ENCODE results near the gene CCDC134. TPM values are rescaled to one million over a fixed set of nuclear protein-coding genes. Genes with fewer than 3 reads are reported as not detected.

The CCDC134 gene
- total RNA-seq, 1 experiment from 2014 or later = 17.0 TPM

DNA sequence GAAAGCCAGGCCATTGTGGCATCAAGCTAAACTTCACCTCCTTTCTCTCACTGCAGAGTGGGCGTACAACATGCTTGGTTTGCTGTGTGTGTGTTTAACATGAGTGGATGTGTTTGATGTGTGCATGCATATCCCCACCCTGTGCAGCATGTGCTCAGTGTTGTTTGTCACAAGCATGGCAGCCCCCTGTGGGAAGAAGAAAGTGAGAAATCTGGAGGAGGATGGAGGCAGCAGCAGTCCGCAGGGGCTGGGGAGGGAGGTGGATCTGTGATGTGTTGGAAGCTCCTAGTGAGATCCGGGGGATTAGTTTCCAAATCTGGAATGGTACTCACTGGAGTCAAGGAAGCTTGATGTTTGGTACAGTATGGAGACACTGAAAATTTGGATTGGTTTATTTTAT, 24.1 kb upstream of the CCDC134 start:
- H3K27me3 ChIP-seq (ENCODE audit: control insufficient read depth, insufficient read depth, low read length) = no peaks in the 10 kb centered on the region; the same call in 1 of the 2 replicates
- no peak overlapping the region for H3K4me3 ChIP-seq (ENCODE audit: insufficient read depth, low read depth, low read length)
- no peaks in the 10 kb centered on the region for H3K36me3 ChIP-seq (replicated peaks; ENCODE audit: control insufficient read depth, insufficient read depth, low read length)
- no peak for DNase-seq

DNA sequence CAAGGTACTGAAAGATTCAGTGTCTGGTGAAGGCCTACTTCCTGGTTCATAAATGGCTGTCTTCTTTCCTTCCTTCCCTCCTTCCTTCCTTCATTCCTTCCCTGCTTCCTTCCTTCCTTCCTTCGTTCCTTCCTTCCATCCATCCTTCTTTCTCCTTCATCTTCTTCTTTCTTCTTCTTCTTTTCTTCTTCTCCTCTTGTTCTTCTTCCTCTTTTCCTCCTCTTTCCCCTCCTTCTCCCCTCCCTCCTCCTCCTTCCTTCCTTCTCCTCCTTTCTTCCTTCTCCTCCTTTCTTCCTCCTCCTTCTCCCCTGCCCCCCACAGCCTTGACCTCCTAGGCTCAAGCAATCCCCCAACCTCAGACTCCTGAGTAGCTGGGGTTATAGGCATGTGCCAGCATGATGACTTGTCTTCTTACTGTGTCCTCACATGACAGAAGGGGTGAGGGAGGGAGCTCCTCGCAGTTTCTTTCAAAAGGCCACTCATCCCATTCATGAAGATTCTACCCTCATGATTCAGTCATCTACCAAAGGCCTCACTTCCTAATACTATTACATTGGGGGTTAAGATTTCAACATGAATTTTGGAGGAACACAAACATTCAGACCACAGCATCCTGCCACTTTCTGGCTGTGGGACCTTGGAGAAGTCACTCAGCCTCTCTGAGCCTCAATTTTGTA, 22.6 kb upstream of the CCDC134 start:
- Histone ChIP-seq H3K4me3 (ENCODE audit: insufficient read depth, low read depth, low read length) (no peak overlapping the region), H3K27me3 (ENCODE audit: control insufficient read depth, insufficient read depth, low read length) (no peaks in the 10 kb centered on the region; the same call in 1 of the 2 replicates), H3K36me3 (replicated peaks; ENCODE audit: control insufficient read depth, insufficient read depth, low read length) (no peaks in the 10 kb centered on the region)
- no peak for DNase-seq

DNA sequence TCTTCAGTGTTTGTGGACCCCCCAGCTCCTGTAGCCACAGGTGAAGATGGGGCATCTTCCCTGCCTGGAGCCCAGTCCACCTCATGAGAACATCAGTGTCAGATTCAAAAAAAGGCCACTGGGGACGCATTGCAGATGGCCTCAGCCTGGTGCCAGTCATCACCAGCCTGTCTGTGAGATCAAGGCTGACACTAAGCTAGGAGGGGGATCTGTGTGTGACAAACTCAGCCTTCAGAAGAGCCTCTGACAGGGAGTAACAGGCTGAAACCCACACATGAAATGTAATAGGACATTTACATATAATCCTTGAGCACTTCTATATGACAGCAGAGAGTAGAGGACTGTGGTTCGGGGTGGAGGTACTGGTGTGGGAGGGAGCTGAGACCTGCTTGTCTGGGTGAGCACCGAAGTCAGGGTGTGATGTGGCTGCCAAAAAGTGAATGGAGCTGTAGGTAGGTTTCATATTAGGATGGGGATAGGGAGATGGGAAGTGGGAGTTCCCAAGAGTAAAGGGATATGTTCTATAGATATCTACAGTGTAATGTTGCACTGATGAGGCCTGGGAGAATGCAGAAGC, 20.5 kb upstream of the CCDC134 start:
- DNase-seq = no peak
- Histone ChIP-seq H3K36me3 (replicated peaks; ENCODE audit: control insufficient read depth, insufficient read depth, low read length) (no peaks in the 10 kb centered on the region), H3K27me3 (ENCODE audit: control insufficient read depth, insufficient read depth, low read length) (no peaks in the 10 kb centered on the region; the same call in 1 of the 2 replicates), H3K4me3 (ENCODE audit: insufficient read depth, low read depth, low read length) (no peak overlapping the region)

GRCh38 chr22:41780746-41781505, 19.6 kb upstream of the CCDC134 start:
- Histone ChIP-seq H3K36me3 (replicated peaks; ENCODE audit: control insufficient read depth, insufficient read depth, low read length) (no peaks in the 10 kb centered on the region), H3K27me3 (ENCODE audit: control insufficient read depth, insufficient read depth, low read length) (no peaks in the 10 kb centered on the region; the same call in 1 of the 2 replicates), H3K4me3 (ENCODE audit: insufficient read depth, low read depth, low read length) (no peak overlapping the region)
- no peak for DNase-seq

GRCh38 chr22:41781507-41781906, 19.0 kb upstream of the CCDC134 start:
- H3K36me3 ChIP-seq (replicated peaks; ENCODE audit: control insufficient read depth, insufficient read depth, low read length) = no peaks in the 10 kb centered on the region
- no peak for DNase-seq
- no peaks in the 10 kb centered on the region; the same call in 1 of the 2 replicates for H3K27me3 ChIP-seq (ENCODE audit: control insufficient read depth, insufficient read depth, low read length)
- H3K4me3 ChIP-seq (ENCODE audit: insufficient read depth, low read depth, low read length) = no peak overlapping the region

DNA sequence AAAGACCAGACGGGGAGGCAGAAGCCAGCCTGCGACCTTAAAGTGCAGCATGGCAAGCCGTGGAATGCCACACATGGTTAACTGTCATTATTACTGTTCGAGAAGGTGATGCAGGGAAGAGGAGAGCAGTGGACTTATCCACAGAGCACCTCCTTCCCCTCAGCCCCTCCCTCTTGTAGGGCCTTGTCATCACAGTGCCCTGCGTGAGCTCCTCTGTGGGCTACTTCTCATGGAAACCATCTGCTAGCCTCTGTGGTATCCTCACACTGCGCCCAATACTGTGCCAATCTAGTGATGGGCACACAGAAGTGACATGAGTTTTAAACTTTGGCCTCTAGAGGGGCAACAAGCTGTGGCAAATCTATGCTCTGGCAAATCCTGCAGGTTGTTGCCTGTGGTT, 18.2 kb upstream of the CCDC134 start:
- DNase-seq = no peak
- H3K27me3 ChIP-seq (ENCODE audit: control insufficient read depth, insufficient read depth, low read length) = no peaks in the 10 kb centered on the region; the same call in 1 of the 2 replicates
- H3K36me3 ChIP-seq (replicated peaks; ENCODE audit: control insufficient read depth, insufficient read depth, low read length) = no peaks in the 10 kb centered on the region
- H3K4me3 ChIP-seq (ENCODE audit: insufficient read depth, low read depth, low read length) = no peak overlapping the region

DNA sequence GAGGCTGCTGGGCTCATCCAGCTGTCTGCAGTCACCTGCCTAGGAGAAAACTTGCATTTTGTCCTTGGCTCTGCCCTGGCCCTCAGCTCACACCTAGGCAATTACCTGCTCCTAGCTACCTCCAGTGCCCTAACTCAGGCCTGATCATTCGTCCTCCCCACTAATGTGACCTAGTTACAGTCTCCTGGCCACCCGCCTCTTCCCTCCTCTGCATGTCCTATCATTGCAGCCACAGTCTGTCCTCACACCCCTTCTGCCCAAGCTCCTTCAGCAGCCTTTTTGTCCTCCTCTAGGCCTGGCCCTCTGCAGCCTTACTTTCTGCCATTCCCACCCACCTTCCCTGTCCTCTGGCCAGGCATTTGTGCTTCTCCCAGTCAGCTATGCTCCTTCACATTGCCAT, 17.7 kb upstream of the CCDC134 start:
- Histone ChIP-seq H3K27me3 (ENCODE audit: control insufficient read depth, insufficient read depth, low read length) (no peaks in the 10 kb centered on the region), H3K4me3 (ENCODE audit: insufficient read depth, low read depth, low read length) (no peak overlapping the region), H3K36me3 (replicated peaks; ENCODE audit: control insufficient read depth, insufficient read depth, low read length) (no peaks in the 10 kb centered on the region)
- DNase-seq = no peak

- H3K36me3 ChIP-seq (replicated peaks; ENCODE audit: control insufficient read depth, insufficient read depth, low read length) = no peaks in the 10 kb centered on the region
- no peak for DNase-seq
- H3K4me3 ChIP-seq (ENCODE audit: insufficient read depth, low read depth, low read length) = no peak overlapping the region
- H3K27me3 ChIP-seq (ENCODE audit: control insufficient read depth, insufficient read depth, low read length) = no peaks in the 10 kb centered on the region
Measured at GRCh38 chr22:41787331-41787730, 13.1 kb upstream of the CCDC134 start.

- H3K4me3 ChIP-seq (ENCODE audit: insufficient read depth, low read depth, low read length) = no peak overlapping the region
- DNase-seq = no peak
- H3K27me3 ChIP-seq (ENCODE audit: control insufficient read depth, insufficient read depth, low read length) = no peaks in the 10 kb centered on the region
- no peaks in the 10 kb centered on the region for H3K36me3 ChIP-seq (replicated peaks; ENCODE audit: control insufficient read depth, insufficient read depth, low read length)
Measured at GRCh38 chr22:41793871-41794270, 6.6 kb upstream of the CCDC134 start.

DNA sequence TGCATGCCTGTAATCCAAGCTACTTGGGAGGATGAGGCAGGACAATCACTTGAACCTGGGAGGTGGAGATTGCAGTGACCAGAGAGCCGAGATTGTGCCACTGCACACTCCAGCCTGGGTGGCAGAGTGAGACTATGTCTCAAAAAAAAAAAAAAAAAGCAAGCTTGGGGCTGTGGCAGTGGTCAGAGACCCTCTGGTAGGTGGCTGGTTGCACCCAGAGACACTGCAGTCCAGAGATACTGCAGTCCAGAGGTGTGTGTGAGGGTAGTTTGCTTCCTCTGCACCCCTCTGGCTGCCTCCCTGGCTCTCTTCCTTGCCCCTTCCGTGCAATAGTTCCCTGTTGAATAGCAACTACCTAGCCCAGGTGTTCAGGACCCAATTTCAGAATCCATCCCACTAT, 1.7 kb upstream of the CCDC134 start:
- no peaks in the 10 kb centered on the region for H3K27me3 ChIP-seq (ENCODE audit: control insufficient read depth, insufficient read depth, low read length)
- no peak for DNase-seq
- H3K36me3 ChIP-seq (replicated peaks; ENCODE audit: control insufficient read depth, insufficient read depth, low read length) = no peaks in the 10 kb centered on the region
- H3K4me3 ChIP-seq (ENCODE audit: insufficient read depth, low read depth, low read length) = no peak overlapping the region

- Histone ChIP-seq H3K4me3 (ENCODE audit: insufficient read depth, low read depth, low read length) (peak overlapping the region; percentile 87), H3K27me3 (ENCODE audit: control insufficient read depth, insufficient read depth, low read length) (no peaks in the 10 kb centered on the region), H3K36me3 (replicated peaks; ENCODE audit: control insufficient read depth, insufficient read depth, low read length) (no peaks in the 10 kb centered on the region)
- peak; percentile 83 for DNase-seq
Measured at GRCh38 chr22:41799486-41800347, 762 bp upstream of the CCDC134 start.

- Histone ChIP-seq H3K36me3 (replicated peaks; ENCODE audit: control insufficient read depth, insufficient read depth, low read length) (no peaks in the 10 kb centered on the region), H3K27me3 (ENCODE audit: control insufficient read depth, insufficient read depth, low read length) (no peaks in the 10 kb centered on the region), H3K4me3 (ENCODE audit: insufficient read depth, low read depth, low read length) (peak overlapping the region; percentile 87)
- DNase-seq = no peak
Measured at GRCh38 chr22:41801147-41801819, 804 bp downstream of the CCDC134 start.

- DNase-seq = no peak
- no peak overlapping the region for H3K4me3 ChIP-seq (ENCODE audit: insufficient read depth, low read depth, low read length)
- H3K27me3 ChIP-seq (ENCODE audit: control insufficient read depth, insufficient read depth, low read length) = no peaks in the 10 kb centered on the region
- no peaks in the 10 kb centered on the region for H3K36me3 ChIP-seq (replicated peaks; ENCODE audit: control insufficient read depth, insufficient read depth, low read length)
Measured at GRCh38 chr22:41801886-41802285, 1.4 kb downstream of the CCDC134 start.

DNA sequence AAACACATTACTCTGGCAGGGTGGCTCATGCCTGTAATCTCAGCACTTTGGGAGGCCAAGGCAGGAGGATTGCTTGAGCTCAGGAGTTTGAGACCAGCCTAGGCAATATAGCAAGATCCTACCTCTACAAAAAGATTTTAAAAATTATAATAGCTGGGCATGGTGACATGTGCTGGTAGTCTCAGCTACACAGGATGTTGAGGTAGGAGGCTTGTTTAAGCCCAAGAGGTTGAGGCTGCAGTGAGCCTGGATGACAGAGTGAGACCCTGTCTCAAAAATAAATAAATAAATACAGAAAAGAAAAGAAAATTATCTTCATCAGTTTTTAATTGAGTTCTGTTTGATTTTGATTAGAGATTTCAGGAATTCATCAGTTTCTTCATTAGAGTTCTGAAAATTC, 5.2 kb downstream of the CCDC134 start:
- Histone ChIP-seq H3K4me3 (ENCODE audit: insufficient read depth, low read depth, low read length) (no peak overlapping the region), H3K36me3 (replicated peaks; ENCODE audit: control insufficient read depth, insufficient read depth, low read length) (peaks cover 6% of the 10 kb centered on the region; the same call in 1 of the 2 replicates), H3K27me3 (ENCODE audit: control insufficient read depth, insufficient read depth, low read length) (no peaks in the 10 kb centered on the region)
- no peak for DNase-seq

Measured in H7 (cell line).